Right forelimb (tissue), 1 donor: ENCODE data around the gene TTBK1.
A peak's percentile ranks its signal among the peaks of the same experiment; 100 is the strongest.

ENCODE experiments used
- DNase-seq: peaks from one replicate; pipeline ENCODE4 v3.0.0-alpha.2; 2018

TTBK1 gene

GRCh38 chr6:43256670-43257366 is 13.5 kb downstream of the TTBK1 start:
- DNase-seq = no peak

DNA sequence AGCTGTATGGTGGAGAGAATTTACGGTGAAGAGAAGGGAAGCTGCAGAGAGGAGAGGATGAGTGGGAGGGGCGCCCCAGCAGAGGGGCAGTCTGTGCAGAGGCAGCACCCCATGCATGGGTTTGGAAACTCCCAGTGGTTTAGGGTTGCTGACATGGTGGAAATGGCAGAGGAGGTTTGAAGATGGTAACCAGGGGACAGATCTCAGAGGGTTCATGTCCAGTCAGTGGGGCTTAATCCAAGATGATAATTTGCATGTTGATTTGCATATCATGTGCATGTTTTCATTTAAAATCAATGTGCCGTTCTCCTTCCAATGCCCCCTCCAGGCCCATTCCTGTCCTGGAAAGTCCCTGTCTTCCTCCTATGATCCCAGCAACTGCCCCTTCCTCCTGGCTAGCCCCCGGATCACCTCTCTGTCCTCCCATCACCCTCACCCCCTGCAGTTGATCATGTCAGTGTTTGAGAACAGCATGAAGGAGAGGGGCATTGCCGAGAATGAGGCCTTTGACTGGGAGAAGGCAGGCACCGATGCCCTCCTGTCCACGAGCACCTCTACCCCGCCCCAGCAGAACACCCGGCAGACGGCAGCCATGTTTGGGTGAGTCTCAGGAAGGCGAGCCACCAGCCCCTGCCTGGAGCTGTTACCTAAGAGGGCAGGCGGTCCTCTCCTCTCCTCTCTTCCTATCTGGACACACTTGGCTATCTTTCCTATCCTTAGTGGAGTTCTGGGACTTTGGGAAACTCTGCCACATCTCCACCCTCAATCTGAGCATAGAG is 14.3 kb downstream of the TTBK1 start:
- DNase-seq = no peak

DNA sequence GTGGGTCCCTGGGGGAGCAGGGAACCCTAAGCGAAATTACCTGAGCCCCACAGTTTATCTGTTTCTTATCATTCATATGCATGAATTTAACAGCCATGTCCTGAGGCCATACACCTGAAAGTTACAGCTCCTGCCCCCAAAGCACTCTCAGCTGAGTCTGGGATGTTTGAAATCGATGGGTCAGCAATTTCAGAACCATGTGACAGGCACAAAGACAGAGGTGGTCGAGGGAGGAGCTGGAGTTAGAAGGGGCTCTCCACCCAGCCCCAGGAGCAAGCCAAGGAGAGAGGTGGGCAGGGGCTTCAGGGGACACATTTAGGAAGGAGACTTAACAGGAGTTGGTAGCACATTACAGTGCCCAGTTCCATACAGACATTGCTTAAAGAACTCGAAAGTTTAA is 14.9 kb downstream of the TTBK1 start:
- no peak for DNase-seq

GRCh38 chr6:43258807-43259686 is 15.8 kb downstream of the TTBK1 start:
- DNase-seq = no peak

GRCh38 chr6:43260791-43261190 is 17.5 kb downstream of the TTBK1 start:
- no peak for DNase-seq

- DNase-seq = no peak
These were observed 17.9 kb downstream of the TTBK1 start for GRCh38 chr6:43261198-43261597.

GRCh38 chr6:43262000-43262779 is 18.9 kb downstream of the TTBK1 start:
- DNase-seq = no peak

DNA sequence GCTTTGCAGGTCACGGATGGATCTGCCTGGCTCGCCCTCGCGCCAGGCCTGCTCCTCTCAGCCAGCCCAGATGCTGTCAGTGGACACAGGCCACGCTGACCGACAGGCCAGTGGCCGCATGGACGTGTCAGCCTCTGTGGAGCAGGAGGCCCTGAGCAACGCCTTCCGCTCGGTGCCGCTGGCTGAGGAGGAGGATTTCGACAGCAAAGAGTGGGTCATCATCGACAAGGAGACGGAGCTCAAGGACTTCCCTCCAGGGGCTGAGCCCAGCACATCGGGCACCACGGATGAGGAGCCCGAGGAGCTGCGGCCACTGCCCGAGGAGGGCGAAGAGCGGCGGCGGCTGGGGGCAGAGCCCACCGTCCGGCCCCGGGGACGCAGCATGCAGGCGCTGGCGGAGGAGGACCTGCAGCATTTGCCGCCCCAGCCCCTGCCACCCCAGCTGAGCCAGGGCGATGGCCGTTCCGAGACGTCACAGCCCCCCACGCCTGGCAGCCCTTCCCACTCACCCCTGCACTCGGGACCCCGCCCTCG is 19.6 kb downstream of the TTBK1 start:
- DNase-seq = no peak

DNA sequence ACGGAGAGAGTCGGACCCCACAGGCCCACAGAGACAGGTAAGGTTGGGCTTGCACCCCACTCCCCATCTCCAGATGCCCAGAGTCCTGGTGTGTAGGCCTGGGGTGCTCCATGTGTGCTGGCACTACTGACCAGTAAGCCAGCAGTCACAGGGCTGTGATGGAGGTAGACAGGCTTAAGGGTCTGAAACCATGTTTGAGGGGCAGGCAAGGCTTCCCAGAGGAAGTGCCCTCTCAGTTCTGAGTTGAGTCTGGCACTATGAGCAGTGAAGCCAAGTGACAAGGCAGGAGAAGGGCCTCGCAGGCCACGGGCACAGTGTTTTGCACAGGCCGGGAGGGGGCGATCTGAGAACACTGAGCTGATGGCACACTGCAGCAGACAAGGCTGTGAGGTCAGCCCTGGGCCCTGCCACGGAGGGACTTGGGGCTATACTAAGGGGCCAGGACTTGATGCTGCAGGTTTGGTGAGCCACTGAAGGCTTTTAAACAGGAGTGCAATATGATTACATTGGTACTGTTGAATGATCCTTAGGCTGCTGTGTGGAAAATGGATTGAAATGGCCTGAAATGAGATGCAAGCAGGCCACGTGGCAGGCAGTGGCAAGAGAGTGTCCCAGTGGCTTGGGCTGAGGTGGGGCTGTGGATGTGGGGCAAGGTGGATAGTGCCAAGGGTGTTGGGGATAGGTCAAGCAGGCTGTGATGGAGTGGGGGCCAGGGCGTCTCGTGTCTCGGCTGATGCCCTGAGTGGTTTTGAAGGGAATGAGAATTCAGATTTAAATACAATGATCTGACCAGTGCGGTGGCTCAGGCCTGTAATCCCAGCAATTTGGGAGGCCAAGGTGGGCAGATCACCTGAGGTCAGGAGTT is 20.3 kb downstream of the TTBK1 start:
- DNase-seq = peak; percentile 71

DNA sequence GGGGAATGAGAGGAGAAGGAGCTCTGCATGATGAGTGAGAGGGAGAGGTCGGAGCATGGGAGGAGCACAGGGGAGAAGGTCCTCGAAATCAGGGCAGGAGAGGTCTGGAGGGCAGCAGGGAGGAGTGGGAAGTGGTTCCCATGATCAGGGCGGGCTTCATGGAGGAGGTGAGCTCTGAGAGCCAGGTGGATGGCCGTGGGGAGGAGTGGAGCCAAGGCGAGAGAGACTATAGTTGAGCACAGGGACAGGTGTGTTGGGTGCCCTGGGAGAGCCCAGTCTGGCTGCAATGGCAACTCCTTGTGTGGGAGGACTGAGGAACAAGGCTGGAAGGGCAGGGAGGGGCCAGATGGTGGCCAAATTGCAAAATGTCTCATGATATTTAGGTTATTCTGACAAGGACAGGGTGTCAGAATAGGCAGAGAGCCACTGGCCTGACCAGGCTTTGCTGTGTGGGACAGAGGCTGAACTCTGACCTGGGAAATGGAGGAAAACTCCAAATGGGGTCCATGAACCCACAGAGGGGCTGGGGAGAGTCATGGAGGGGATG is 21.4 kb downstream of the TTBK1 start:
- DNase-seq = no peak

GRCh38 chr6:43265564-43265963 is 22.3 kb downstream of the TTBK1 start:
- DNase-seq = no peak

GRCh38 chr6:43267619-43268354 is 24.5 kb downstream of the TTBK1 start:
- no peak for DNase-seq

DNA sequence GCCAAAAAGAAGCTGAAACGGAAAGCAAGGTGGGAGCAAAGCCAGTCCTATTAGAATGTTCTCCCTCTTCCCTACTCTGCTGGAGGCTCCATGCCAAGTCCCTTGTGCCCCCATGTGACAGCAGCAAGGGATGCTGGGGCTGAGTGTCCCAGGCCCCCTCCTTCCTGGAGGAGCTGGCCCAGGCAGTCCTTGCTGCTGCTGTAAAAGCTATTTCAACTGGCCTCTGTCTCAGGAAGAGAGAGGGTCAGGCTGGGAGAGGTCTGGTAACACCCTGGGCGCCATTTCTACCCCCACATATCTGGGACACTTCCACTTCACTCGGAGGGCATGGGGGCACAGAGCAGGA is 25.0 kb downstream of the TTBK1 start:
- no peak for DNase-seq

- DNase-seq = no peak
These were observed 25.5 kb downstream of the TTBK1 start for GRCh38 chr6:43268782-43269272.

DNA sequence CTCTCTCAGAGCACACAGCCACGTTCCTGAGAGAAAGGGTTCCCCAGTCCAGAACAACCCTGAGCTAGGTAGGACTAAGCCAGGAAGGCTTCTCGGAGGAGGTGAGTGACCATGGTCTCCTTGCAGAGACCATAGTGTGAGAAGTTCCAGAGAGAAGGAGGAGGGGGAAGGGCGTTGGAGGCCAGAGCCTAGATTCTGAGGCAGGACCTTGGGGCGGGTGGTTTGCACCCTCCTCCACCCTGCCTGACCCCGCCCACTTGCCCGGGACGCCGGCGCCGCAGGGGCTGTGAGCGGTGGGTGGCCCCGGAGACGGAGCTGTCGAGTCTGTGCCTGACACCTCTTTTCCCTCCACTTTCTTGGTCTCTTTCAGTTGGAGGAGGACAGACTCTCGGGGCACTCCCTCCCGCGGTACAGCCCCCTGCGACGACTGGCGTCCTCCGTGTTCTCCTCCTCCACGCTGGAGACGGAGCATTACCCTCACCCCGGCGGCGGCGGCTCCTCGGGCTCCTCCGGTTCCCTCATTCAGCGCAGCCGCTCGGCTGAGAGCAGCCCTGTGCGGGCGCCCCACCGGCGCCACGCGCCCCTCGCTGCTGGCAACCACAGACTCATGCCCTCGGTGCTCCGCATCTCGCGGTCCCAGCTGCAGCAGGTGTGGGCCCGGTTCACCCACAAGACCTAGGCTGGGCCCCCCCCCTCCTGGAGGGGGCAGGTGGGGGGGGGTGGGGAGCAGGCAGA is 26.2 kb downstream of the TTBK1 start:
- DNase-seq = no peak

DNA sequence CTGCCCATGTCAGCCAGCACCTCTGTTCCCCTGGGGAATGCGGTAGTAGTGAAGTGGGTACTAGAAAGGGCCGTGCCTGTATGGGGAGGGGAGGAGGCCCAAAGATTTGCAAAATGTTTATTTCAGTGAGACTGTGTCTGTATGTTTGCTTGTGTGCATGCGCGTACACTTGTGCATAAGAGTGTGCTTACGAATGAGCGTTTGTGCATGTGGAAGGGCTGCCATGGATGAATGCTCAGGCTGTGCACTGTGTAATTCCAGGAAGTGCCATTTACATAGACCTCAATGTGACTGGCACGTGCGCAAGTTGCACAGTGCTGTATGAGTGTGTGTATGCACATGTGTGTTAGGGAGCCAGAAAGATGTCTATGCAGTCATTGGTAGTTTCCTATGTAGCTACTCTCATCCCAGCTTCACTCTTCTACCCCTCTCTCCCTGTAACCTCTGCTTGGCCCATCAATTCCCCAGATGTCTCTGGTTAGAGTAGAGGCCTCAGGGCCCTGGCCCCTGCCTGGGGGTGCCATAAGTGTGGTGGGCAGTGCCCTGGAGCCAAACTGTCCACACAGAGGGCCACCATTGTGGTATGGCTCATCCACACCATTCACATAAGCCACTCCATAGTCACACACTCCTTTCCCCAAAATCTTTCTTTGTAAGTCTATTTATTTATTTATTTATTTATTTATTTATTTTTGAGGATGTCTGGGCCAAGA is 28.0 kb downstream of the TTBK1 start:
- no peak for DNase-seq

GRCh38 chr6:43271944-43272343 is 28.7 kb downstream of the TTBK1 start:
- no peak for DNase-seq

DNA sequence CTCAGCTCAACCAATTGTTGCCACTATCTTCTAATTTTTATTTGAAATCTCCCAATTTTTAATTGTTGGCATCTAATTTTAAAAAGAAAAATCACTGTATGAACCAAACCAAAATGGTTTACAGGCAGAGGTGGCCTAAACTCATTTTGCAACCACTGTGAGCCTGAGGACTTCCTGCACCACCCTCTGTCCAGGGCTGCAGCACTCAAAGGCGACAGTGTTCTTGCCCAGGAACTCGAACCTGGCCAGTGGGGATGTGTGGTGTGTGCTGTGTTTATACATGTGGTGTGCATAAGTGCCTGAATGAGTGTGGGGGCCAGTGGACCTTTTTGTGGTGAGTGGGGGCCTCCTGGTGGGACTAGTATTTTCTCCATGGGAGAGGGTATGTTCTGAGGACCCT is 30.4 kb downstream of the TTBK1 start:
- no peak for DNase-seq
